ENCODE results near the gene KREMEN1. TPM values are rescaled to one million over a fixed set of nuclear protein-coding genes. Genes with fewer than 3 reads are reported as not detected.
"Not testable (repeated sequence)": the region's sequence is repeated elsewhere in the genome, so short reads cannot be mapped to it uniquely, and the experiment has no call there.

Gene KREMEN1
- total RNA-seq, 1 donor from 2014 or later: 14.0 TPM

DNA sequence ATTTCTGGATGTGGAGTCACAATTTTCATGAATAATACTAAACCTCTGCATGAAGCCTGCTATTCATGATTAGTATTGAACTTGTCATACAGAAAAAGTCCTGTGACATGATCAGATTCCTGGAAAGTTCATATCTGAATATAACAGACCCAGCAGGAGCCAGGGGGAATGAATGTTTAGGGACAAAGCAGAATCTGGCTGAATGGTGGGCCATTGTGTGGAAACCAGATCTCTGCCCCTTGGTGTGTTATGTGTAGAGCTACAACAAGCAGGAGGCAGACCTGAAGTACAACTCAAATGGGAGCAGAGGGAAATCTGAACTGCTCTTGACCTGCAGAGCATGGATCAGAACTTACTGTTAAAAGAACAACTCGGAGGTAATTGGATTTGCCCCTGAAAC is 30.3 kb downstream of the KREMEN1 start:
- no peak for DNase-seq (ENCODE audit: low spot score)

DNA sequence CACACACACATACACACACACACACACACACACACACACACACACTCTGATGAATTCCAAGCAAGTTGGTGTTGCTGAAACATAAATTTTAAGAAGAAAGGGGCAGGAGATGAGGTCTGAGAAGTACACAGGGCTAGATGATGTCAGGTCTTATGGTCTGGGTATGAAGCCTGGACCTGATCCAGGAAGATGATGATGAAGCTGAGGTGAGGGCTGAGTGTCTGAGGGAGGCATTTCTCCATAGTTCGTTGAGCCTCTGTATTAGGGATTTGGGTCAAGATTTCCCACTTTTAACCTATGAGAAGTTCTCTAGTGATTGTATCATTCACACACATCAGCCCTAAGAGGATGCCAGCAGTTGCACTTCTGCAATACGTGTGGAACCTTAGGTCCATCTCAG is 32.6 kb downstream of the KREMEN1 start:
- DNase-seq (ENCODE audit: low spot score): peak; percentile 28

DNA sequence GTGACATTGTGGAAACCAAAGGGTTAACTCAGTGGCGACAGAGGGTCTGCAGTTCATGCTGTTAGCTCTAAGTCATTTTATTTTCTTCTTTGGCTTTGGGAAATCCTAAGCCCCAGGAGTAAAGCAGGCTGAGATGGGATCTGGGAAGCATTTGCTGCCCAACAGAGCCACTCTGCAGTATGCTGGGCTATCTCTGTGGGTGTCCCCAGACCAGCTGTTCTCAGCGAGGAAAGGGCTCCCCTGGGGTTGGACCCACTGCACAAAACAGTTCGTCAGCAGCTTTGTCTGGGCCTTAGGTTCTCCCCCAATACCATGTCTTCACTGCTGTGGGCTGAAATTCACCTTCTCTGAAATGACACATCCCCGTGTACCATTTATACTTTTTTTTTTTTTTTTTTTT is 34.0 kb downstream of the KREMEN1 start:
- peak; percentile 18 for DNase-seq (ENCODE audit: low spot score)

DNA sequence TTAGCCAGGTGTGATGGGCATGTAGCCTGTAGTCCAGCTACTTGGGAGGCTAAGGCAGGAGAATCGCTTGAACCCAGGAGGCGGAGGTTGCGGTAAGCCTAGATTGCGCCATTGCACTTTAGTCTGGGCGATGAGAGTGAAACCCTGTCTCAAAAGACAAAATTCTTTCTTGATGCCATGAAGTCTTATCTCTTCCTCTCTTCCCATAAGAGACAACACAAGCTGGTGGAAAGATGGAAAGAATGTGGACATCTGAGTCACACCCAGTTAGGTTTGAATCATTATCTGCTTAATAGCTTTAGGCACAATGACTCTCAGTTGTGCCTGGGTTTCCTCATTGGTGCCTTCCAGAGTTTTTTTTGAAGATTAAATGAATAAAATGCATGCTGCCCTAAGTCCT is 35.3 kb downstream of the KREMEN1 start:
- DNase-seq (ENCODE audit: low spot score): peak; percentile 40

DNA sequence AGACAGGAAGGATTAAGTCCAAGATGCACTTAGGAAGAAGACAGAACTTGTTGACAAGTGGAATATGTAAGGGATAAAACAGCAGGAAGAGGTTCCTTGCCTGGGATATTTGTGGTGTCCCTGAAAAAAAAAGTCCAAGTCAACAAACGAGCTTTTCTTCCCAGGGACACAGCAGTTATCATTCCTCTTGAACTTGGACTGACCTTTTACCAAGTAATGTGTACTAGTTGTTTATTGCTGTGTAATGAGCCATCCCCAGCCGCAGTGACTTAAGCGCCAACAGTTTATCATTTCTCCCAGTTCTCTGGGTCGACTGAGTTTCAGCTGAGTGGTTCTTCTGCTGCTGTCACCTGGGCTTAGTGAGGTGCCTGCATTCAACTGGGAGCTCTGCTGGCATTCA is 37.0 kb downstream of the KREMEN1 start:
- DNase-seq (ENCODE audit: low spot score): peak; percentile 53

DNA sequence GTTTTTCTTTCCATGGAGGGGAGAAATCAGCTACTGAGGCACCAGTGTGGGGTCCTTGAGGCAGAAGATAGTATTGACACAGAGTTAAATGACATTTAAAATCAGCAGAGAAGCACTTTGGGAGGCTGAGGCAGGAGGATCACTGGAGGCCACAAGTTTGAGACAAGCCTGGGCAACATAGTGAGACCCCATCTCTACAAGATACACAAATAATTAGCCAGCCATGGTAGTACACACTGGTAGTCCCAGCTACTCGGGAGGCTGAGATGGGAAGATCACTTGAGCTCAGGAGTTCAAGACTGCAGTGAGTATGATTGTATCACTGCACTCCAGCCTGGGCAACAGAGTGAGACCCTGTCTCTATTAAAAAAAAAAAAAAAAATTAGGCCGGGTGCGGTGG is 38.1 kb downstream of the KREMEN1 start:
- no peak for DNase-seq (ENCODE audit: low spot score)

DNA sequence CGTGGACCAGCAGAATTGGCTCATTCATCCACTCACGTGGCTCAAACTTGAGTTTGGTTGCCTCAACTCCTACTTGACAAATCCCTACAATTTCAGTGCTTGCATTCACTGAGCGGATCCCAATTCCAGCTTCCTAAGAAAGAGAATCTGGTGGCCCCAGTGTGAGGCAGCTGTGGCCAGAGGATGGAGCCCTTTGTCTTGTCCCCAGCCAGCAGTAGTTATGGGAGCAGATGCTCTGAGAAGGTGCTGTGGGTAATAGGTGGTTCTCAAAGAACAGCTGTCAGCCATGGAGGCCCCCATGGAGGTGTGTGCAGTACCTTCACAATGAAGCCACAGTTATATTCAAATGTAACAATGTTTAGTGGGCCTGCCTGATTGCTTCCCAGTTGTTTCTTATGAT is 39.3 kb downstream of the KREMEN1 start:
- DNase-seq (ENCODE audit: low spot score): no peak

DNA sequence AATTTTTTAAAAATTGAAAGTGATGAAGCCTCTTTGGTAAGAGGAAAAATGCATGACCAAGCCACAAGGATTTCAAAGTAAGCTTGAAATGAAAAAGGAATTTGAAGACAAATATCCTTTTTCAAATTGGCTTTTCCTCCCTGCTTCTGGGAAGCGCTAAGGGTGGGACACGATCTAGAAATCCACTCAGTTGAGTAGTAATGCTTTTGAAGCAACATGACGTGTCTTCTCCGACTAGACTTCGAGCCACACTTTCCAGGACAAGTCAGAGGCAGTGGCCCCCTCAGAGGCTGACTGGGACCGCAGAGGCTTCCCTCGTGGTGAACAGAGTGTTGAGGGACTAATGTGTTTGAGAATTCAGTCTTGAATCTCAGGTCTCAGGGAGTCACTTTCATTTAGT is 39.8 kb downstream of the KREMEN1 start:
- peak; percentile 19 for DNase-seq (ENCODE audit: low spot score)

DNA sequence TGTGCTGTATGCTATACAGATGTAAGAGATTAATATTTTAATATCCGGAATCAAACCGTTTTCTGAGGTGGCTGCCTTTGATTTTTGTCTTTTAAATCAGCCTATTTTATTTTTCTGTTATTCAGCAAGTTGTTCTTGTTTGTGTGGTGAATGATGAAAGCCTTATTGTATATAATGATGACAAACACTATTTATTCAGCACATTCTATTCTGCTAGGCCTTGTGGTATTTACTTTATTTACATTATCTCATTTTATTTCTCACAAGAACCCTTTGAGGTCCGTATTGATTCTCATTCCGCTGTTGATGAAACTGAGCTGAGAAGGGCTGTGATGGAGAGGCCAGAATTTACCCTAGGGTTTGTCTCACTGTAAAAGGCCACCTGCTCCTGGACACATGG is 40.5 kb downstream of the KREMEN1 start:
- no peak for DNase-seq (ENCODE audit: low spot score)

DNA sequence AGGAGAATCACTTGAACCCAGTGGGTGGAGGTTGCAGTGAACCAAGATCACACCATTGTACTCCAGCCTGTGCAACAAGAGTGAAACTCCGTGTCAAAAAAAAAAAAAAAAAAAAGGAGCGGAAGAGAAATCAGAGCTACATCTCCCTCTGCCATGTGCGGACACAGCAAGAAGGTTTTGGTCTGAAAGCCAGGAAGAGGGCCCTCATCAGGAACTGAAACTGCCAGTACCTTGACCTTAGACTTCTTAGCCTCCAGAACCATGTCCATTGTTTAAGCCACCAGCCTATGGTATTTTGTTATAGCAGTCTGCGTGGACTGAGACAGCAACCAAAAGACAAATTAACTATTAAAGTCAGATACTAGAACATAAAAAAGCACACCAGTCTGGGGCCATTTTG is 41.6 kb downstream of the KREMEN1 start:
- no peak for DNase-seq (ENCODE audit: low spot score)

DNA sequence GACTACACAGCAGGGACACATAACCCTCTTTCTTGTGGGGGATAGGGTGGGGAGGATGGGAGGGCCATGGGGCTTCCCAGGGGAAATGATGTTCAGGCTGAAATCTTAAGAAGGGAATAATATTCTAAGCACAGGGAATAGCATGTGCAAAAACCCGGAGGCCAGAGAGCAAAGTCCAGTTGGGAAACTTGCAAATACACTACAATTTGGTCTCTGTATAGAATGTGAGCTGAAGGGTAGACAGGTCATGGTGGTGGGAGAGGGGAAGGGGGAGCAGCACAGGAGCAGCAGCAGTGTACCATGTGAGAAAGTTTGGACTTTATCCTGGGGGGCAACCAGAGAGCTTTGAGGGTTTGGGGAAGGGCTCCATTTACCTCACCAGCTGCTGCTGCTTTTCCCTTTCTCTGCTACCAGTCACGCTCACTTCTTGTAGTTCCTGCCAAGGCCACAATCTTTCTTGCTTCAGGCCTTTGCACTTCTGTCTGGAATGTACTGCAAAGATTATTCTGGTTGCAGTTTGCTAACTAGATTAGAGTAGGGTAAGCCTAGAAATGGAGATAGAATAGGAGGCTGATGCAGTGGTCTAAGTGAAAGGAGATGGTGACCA is 43.0 kb downstream of the KREMEN1 start:
- no peak for DNase-seq (ENCODE audit: low spot score)

DNA sequence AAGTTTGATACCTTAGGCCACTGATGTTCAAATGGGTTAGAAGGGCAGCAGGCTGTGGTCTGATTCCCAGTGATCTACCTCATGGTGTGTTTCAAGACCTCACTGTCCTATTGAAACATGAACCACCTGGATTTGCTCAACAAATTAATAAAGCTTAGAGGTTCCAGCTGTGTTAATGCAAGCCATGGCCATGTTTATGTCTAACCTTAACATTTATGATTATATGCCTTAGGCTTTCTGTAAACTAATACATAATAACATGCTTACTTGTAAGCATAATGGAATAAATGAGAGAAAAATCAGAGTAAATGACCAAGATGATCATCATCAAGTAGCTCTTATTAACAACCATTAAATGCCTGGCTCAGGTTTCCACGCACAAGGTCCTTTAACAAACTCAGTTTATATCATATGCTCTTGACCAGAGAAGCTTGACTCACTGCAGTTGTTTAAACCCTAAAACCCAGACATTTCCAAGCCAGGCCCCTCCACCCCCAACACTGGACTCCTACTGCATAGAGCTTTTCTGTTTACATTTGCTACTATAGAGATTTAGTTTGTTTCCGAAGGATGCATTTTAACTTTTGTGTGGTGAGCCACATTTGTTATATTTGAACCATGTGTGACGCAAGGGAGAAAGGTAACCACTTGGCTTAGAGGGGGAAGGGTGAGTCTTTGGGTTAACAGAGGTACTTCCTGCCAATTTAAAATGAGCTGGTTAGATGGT is 43.7 kb downstream of the KREMEN1 start:
- DNase-seq (ENCODE audit: low spot score): no peak

DNA sequence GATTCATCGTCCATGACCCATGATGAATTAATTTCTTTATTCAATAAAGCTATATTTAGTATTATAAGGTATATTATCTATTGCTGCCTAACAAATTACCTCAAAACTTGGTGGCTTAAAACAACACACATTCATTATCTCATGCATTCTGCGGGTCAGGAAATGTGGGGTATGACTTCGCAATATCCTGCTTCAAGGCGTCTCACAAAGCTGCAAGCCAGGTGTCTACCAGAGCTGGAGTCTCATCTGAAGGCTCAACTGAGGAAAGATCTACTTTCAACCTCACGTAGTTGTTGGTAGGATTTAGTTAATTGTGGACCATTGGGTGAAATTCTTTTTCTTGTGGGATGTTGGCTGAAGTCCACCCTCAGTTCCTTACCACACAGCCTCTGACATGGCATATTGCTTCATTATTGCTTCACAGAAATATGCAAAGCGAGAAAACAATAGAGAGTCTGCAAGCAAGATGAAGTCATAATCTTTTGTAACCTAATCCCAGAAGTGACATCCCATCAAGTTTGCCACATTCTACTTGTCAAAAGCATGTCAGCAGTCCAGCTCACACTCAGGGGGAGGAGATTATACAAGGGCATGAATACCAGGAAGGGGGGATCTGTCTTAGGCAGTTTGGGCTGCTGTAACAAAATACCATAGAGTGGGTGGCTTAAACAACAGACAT is 45.1 kb downstream of the KREMEN1 start:
- no peak for DNase-seq (ENCODE audit: low spot score)

DNA sequence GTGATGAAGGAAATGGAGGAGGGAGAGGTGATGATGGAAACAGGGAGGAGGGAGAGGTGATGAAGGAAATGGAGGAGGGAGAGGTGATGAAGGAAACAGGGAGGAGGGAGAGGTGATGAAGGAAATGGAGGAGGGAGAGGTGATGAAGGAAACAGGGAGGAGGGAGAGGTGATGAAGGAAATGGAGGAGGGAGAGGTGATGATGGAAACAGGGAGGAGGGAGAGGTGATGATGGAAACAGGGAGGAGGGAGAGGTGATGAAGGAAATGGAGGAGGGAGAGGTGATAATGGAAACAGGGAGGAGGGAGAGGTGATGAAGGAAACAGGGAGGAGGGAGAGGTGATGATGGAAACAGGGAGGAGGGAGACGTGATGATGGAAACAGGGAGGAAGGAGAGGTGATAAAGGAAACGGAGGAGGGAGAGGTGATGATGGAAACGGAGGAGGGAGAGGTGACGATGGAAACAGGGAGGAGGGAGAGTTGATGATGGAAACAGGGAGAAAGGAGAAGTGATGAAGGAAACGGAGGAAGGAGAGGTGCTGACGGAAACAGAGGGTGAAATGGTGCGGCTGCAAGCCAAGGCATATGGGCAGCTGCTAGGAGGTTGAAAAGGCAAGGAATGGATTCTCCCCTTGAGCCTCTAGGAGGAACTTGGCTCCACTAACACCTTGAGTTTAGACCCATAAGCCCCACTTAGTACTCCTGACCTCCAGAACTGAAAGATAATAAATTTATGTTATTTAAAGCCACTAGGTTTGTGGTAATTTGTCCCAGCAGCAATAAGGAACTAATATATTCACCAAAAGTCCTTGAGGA is 47.5 kb downstream of the KREMEN1 start:
- not testable (repeated sequence) for DNase-seq (ENCODE audit: low spot score)

DNA sequence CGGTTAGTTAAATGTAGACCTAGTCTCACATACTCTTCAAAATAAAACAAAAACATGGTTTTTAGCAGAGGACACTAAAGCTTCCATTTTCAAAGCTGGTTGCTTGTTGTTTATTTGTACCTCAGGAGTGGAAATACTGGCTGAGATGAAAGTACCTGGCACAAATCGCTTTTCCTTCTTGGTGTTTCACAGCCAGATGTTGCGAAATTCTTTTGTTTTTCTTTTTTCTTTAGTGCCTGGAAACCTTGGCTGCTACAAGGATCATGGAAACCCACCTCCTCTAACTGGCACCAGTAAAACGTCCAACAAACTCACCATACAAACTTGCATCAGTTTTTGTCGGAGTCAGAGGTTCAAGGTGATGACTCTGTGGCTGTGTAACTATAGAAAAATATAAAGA is 48.3 kb downstream of the KREMEN1 start:
- no peak for DNase-seq (ENCODE audit: low spot score)

DNA sequence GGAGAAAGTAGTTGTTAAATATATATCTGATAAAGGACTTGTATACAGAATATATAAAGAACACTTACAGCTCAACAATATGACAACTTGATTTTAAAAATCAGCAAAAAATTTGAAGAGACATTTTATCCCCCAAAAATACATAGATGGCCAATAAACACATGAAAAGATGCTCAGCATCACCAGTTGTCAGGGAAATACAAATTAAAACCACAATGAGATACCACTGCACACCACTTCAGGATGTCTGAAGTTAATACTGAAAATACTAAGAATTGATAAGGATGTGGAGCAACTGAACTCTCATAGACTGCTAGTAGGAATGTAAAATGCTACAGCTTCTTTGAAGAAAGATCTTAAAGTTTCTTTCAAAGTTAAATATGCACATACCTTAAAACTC is 49.2 kb downstream of the KREMEN1 start:
- DNase-seq (ENCODE audit: low spot score): no peak

DNA sequence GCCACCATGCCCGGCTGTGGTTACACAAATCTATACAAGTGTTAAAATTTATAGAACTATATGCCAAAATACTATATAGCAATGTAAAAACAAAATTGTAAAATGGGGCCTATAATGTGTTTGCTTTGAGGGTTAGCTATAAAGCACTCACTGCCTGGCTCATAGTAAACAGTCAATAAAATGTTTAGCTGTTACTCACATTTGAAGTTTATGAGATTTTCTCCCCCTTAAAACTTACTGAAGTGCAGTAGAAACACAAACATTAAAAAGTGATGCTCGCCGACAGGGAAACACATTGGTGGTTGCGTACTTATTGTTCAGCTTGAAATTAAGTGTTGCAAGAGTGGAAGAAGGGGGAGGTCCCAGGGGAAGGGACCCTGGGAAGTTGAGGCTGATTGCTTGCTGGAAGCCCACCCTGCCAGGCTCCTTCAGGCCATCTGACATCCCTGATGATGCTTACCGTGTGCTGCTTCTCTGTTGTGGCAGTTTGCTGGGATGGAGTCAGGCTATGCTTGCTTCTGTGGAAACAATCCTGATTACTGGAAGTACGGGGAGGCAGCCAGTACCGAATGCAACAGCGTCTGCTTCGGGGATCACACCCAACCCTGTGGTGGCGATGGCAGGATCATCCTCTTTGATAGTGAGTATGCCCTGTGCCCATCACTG is 52.1 kb downstream of the KREMEN1 start:
- no peak for DNase-seq (ENCODE audit: low spot score)

DNA sequence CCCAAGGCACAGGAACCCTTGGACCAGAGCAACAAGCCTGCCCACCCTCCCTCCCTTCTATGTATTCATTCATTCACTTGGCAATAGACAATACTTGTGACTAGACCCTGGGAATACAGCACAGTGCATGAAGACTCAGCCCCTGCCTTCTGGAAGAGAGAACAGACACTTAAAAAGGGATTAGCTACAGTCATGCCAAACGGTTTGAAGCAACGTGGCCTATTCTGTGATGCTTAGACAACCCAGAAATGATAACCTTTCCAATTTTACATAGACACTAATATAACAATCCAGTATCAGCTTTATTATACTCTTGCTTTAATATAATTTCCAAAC is 52.6 kb downstream of the KREMEN1 start:
- DNase-seq (ENCODE audit: low spot score): no peak

DNA sequence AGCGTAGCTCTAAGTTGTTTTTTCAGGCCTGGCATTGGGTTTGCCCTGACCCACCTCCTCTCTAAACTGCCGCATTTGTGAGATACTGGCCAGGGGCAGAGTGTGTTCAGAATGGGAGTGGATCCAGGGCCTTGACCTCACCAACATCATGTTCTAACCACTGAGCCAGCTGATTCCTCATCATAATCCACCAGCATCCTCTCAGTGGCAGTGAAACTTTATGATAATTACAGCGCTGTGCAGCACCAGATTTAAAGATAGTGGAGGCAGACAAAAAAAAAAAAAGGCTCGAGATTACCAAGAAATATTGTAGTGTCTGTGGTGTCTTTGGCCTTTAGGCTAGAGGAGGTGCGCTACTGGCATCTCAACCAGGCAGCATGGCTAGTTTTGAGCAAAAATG is 53.0 kb downstream of the KREMEN1 start:
- DNase-seq (ENCODE audit: low spot score): no peak

DNA sequence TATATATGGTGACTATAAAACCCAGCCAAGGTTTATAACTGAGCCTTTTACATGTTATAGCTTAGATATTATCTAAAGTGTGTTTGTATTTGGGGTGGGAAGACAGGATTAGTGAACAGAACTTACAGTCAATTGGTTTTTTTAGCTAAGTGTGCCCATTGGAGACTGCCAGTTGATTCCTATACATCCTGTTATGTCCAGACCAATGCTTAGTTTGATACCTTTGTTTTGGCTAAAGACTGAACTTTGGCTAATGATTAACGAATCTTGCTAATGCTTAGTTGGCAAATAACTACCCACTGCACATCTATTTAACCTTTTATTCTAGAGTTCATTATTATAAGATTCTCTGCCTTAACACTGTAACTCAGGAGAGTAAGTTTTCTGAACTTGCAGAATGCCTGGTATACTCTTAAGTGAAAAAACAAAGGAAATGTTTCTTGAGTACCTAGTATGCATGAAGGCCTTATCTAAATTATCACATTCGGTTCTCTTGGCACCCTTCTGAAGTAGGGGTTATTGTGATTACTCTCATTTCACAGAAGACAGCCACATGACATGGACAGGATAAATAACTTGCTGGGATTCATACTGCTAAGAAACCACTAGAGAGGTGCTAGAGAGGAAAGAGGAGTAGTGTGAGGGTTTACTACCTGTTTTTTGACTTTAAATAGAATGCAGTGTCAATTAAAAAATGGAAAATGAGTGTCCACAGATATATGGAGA is 54.0 kb downstream of the KREMEN1 start:
- no peak for DNase-seq (ENCODE audit: low spot score)
